ENCODE results near the gene FGFR2.

- TF ChIP-seq CTCF (conservative IDR thresholded peaks at IDR 0.05 in 1 of 2, IDR thresholded peaks at IDR 0.05 in 1 of 2; ENCODE audit: extremely low read depth in 1 of 2, insufficient read depth in 1 of 2, low read depth in 1 of 2, low read length in 2 of 2) (no peak), EZH2 (IDR thresholded peaks at IDR 0.05; ENCODE audit: borderline replicate concordance, low read length) (no peak)
Observed at GRCh38 chr10:121462281-121462680, 136.0 kb downstream of the FGFR2 start.

Measured in mammary epithelial cell (primary cell).